GDM1 (cell line): ENCODE data around the gene PMIS2.

ENCODE experiments used
- DNase-seq: peaks from one replicate; lab custom pipeline; 2025; lab: John Stamatoyannopoulos, UW

PMIS2 gene

GRCh38 chr19:35556846-35557538 is 29.0 kb upstream of the PMIS2 start:
- no peak for DNase-seq

GRCh38 chr19:35557539-35558399 is 28.2 kb upstream of the PMIS2 start:
- DNase-seq, result no peak

GRCh38 chr19:35558400-35559280 is 27.3 kb upstream of the PMIS2 start:
- DNase-seq, result no peak

GRCh38 chr19:35559281-35559659 is 26.7 kb upstream of the PMIS2 start:
- no peak for DNase-seq

GRCh38 chr19:35559781-35560180 is 26.2 kb upstream of the PMIS2 start:
- DNase-seq, result no peak

GRCh38 chr19:35560271-35560670 is 25.7 kb upstream of the PMIS2 start:
- no peak for DNase-seq

- no peak for DNase-seq
These were observed 25.3 kb upstream of the PMIS2 start for GRCh38 chr19:35560677-35561076.

GRCh38 chr19:35561436-35561835 is 24.5 kb upstream of the PMIS2 start:
- DNase-seq, result no peak

GRCh38 chr19:35562336-35562735 is 23.6 kb upstream of the PMIS2 start:
- DNase-seq, result no peak

GRCh38 chr19:35562776-35563175 is 23.2 kb upstream of the PMIS2 start:
- DNase-seq, result no peak

- no peak for DNase-seq
These were observed 22.7 kb upstream of the PMIS2 start, which contains the start of gene ATP4A for GRCh38 chr19:35563207-35563829. Gene ATP4A, minus strand, starts transcription at chr19:35563658. Its CDS starts 29 bp downstream, at chr19:35563629.

- DNase-seq, result no peak
These were observed 20.7 kb upstream of the PMIS2 start for GRCh38 chr19:35565016-35565856.

GRCh38 chr19:35566738-35567137 is 19.2 kb upstream of the PMIS2 start:
- DNase-seq, result no peak

GRCh38 chr19:35569281-35569781 is 16.6 kb upstream of the PMIS2 start:
- no peak for DNase-seq

- no peak for DNase-seq
These were observed 14.5 kb upstream of the PMIS2 start for GRCh38 chr19:35571406-35571965.

GRCh38 chr19:35577918-35578317 is 8.1 kb upstream of the PMIS2 start:
- no peak for DNase-seq

GRCh38 chr19:35578707-35579106 is 7.3 kb upstream of the PMIS2 start:
- no peak for DNase-seq

- DNase-seq, result no peak
These were observed 3.2 kb upstream of the PMIS2 start for GRCh38 chr19:35582760-35583159.

- no peak for DNase-seq
These were observed 1.3 kb downstream of the PMIS2 start for GRCh38 chr19:35587321-35587720.

GRCh38 chr19:35590875-35591274 is 4.9 kb downstream of the PMIS2 start:
- DNase-seq, result no peak
